ENCODE measurements around the gene ITPR1.

ITPR1 gene

GRCh38 chr3:4511491-4512262 lies 18.5 kb downstream of the ITPR1 start:
- no peak for DNase-seq

GRCh38 chr3:4512895-4513616 lies 19.9 kb downstream of the ITPR1 start:
- peak; percentile 69 for DNase-seq

GRCh38 chr3:4514321-4514720 lies 21.2 kb downstream of the ITPR1 start:
- no peak for DNase-seq

GRCh38 chr3:4514916-4515315 lies 21.8 kb downstream of the ITPR1 start:
- no peak for DNase-seq

GRCh38 chr3:4515916-4516579 lies 22.9 kb downstream of the ITPR1 start:
- no peak for DNase-seq

GRCh38 chr3:4517093-4517492 lies 23.9 kb downstream of the ITPR1 start:
- no peak for DNase-seq

- DNase-seq: no peak
Observed at GRCh38 chr3:4517643-4518311, 24.6 kb downstream of the ITPR1 start.

- no peak for DNase-seq
Observed at GRCh38 chr3:4520033-4520816, 27.1 kb downstream of the ITPR1 start.

- DNase-seq: no peak
Observed at GRCh38 chr3:4522947-4523346, 29.8 kb downstream of the ITPR1 start.

- DNase-seq: no peak
Observed at GRCh38 chr3:4523710-4524698, 30.9 kb downstream of the ITPR1 start.

- DNase-seq: no peak
Observed at GRCh38 chr3:4525560-4526223, 32.5 kb downstream of the ITPR1 start.

- DNase-seq: no peak
Observed at GRCh38 chr3:4528320-4528719, 35.2 kb downstream of the ITPR1 start.

GRCh38 chr3:4528819-4529600 lies 35.9 kb downstream of the ITPR1 start:
- no peak for DNase-seq

- DNase-seq: no peak
Observed at GRCh38 chr3:4529876-4530588, 36.9 kb downstream of the ITPR1 start.

- DNase-seq: no peak
Observed at GRCh38 chr3:4531478-4532025, 38.4 kb downstream of the ITPR1 start.

- peak; percentile 39 for DNase-seq
Observed at GRCh38 chr3:4532535-4533112, 39.5 kb downstream of the ITPR1 start.

GRCh38 chr3:4533489-4534443 lies 40.6 kb downstream of the ITPR1 start:
- no peak for DNase-seq

Data from eye (tissue), 1 donor.